ENCODE results near the gene RIC1.

Gene RIC1

GRCh38 chr9:5819174-5819573 lies 190.3 kb downstream of the RIC1 start:
- H3K36me3 ChIP-seq (ENCODE audit: insufficient read depth, low read depth, low read length): peaks cover 21% of the 10 kb centered on the region
- H3K9me3 ChIP-seq (ENCODE audit: insufficient read depth, low read depth, low read length): no peaks in the 10 kb centered on the region
- no peak overlapping the region for H3K9ac ChIP-seq (ENCODE audit: low read depth, low read length)
- H3K4me1 ChIP-seq (ENCODE audit: insufficient read depth, low read length): no peaks in the 10 kb centered on the region
- H3K4me3 ChIP-seq (ENCODE audit: low read length): no peak overlapping the region
- no peak overlapping the region for H3K27ac ChIP-seq (ENCODE audit: low read length)
- no peaks in the 10 kb centered on the region for H3K27me3 ChIP-seq (ENCODE audit: insufficient read depth, low read length)

- H3K4me3 ChIP-seq (ENCODE audit: low read length): no peak overlapping the region
- no peak overlapping the region for H3K27ac ChIP-seq (ENCODE audit: low read length)
- no peaks in the 10 kb centered on the region for H3K4me1 ChIP-seq (ENCODE audit: insufficient read depth, low read length)
- H3K36me3 ChIP-seq (ENCODE audit: insufficient read depth, low read depth, low read length): peaks cover 24% of the 10 kb centered on the region
- H3K9me3 ChIP-seq (ENCODE audit: insufficient read depth, low read depth, low read length): no peaks in the 10 kb centered on the region
- H3K27me3 ChIP-seq (ENCODE audit: insufficient read depth, low read length): no peaks in the 10 kb centered on the region
- no peak overlapping the region for H3K9ac ChIP-seq (ENCODE audit: low read depth, low read length)
These were observed 191.5 kb downstream of the RIC1 start for GRCh38 chr9:5820425-5820824.

GRCh38 chr9:5825223-5825622 lies 196.3 kb downstream of the RIC1 start:
- H3K36me3 ChIP-seq (ENCODE audit: insufficient read depth, low read depth, low read length): peaks cover 39% of the 10 kb centered on the region
- no peaks in the 10 kb centered on the region for H3K9me3 ChIP-seq (ENCODE audit: insufficient read depth, low read depth, low read length)
- H3K4me1 ChIP-seq (ENCODE audit: insufficient read depth, low read length): no peaks in the 10 kb centered on the region
- H3K27me3 ChIP-seq (ENCODE audit: insufficient read depth, low read length): no peaks in the 10 kb centered on the region
- H3K9ac ChIP-seq (ENCODE audit: low read depth, low read length): no peak overlapping the region
- no peak overlapping the region for H3K27ac ChIP-seq (ENCODE audit: low read length)
- H3K4me3 ChIP-seq (ENCODE audit: low read length): no peak overlapping the region
